Neural cell (in vitro differentiated cells): ENCODE measurements around the gene GREM1. TPM values are rescaled to one million over a fixed set of nuclear protein-coding genes. Genes with fewer than 3 reads are reported as not detected.

ENCODE experiments used
- H2AFZ ChIP-seq: fragments of 200-600, 300-800 bp; sonication (generic), shearing (Covaris generic); 2 replicates; pipeline ENCODE4 v1.6.0; 2014; ENCODE audit warnings: low read depth, mild to moderate bottlenecking, antibody characterized with exemption, low read length, moderate library complexity
- H3F3A ChIP-seq: fragments of 200-600 bp; shearing (Covaris generic); 2 replicates; pipeline ENCODE4 v1.6.1; 2016; ENCODE audit warnings: mild to moderate bottlenecking, moderate library complexity, mixed read lengths, antibody characterized with exemption, low read length; ENCODE audit not compliant: insufficient read depth, poor library complexity, severe bottlenecking
- H3K27ac ChIP-seq: fragments of 200-600, 300-800 bp; sonication (generic), shearing (Covaris generic); 2 replicates; pipeline ENCODE4 v1.5.1; 2014; ENCODE audit warnings: mild to moderate bottlenecking, low read length, moderate library complexity
- H3K27me3 ChIP-seq: fragments of 300-800, 200-600 bp; sonication (generic), shearing (Covaris generic); 2 replicates; pipeline ENCODE4 v1.6.0; 2014; ENCODE audit warnings: mild to moderate bottlenecking, low read depth, low read length, moderate library complexity; ENCODE audit not compliant: insufficient read depth
- H3K36me3 ChIP-seq: fragments of 300-800, 200-600 bp; sonication (generic), shearing (Covaris generic); 2 replicates; pipeline ENCODE4 v1.5.1; 2014; ENCODE audit warnings: mild to moderate bottlenecking, antibody characterized with exemption, low read length, moderate library complexity; ENCODE audit not compliant: insufficient read depth
- H3K4me2 ChIP-seq: fragments of 300-800, 200-600 bp; sonication (generic), shearing (Covaris generic); 2 replicates; pipeline ENCODE4 v1.6.0; 2014; ENCODE audit warnings: mild to moderate bottlenecking, low read length
- H3K4me3 ChIP-seq: fragments of 300-800, 200-600 bp; sonication (generic), shearing (Covaris generic); 2 replicates; pipeline ENCODE4 v1.5.1; 2014; ENCODE audit warnings: mild to moderate bottlenecking, low read length, moderate library complexity
- H3K79me2 ChIP-seq: fragments of 200-600 bp; shearing (Covaris generic); replicated peaks from 2 replicates; pipeline ENCODE4 v1.6.0; 2014; ENCODE audit warnings: mild to moderate bottlenecking, low read length, moderate library complexity; ENCODE audit not compliant: insufficient read depth
- H3K9ac ChIP-seq: fragments of 300-800, 200-600 bp; sonication (generic), shearing (Covaris generic); 2 replicates; pipeline ENCODE4 v1.6.1; 2016; ENCODE audit warnings: mild to moderate bottlenecking, low read length, mixed read lengths
- H3K9me2 ChIP-seq: fragments of 200-600 bp; shearing (Covaris generic); 2 replicates; pipeline ENCODE4 v1.6.1; 2016; ENCODE audit warnings: mild to moderate bottlenecking, low read length, mixed read lengths; ENCODE audit not compliant: insufficient read depth
- H3K9me3 ChIP-seq: fragments of 200-600, 300-800 bp; sonication (generic), shearing (Covaris generic); 2 replicates; pipeline ENCODE4 v1.6.1; 2016; ENCODE audit warnings: mild to moderate bottlenecking, mixed run types, low read length, moderate library complexity, mixed read lengths
- H4K20me1 ChIP-seq: fragments of 200-600 bp; shearing (Covaris generic); 2 replicates; pipeline ENCODE4 v1.6.1; 2016; ENCODE audit warnings: mild to moderate bottlenecking, mixed run types; ENCODE audit not compliant: insufficient read depth
- CTCF ChIP-seq: fragments of 450-650 bp; IDR thresholded peaks from 2 replicates; pipeline ENCODE4 v1.5.1; 2014; ENCODE audit warnings: antibody characterized with exemption, mild to moderate bottlenecking, moderate library complexity; ENCODE audit not compliant: poor library complexity, severe bottlenecking
- EP300 ChIP-seq: fragments of 450-650 bp; conservative IDR thresholded peaks from 2 replicates; pipeline ENCODE4 v1.6.1; 2014; ENCODE audit warnings: antibody characterized with exemption, mild to moderate bottlenecking, moderate library complexity; ENCODE audit not compliant: poor library complexity, severe bottlenecking
- EZH2 ChIP-seq: fragments of 200-600, 300-800 bp; shearing (Covaris generic), sonication (generic); IDR thresholded peaks from 2 replicates; pipeline ENCODE4 v1.6.1; 2014; ENCODE audit warnings: antibody characterized with exemption, low read length, borderline replicate concordance, mild to moderate bottlenecking; ENCODE audit not compliant: insufficient read depth, poor library complexity, severe bottlenecking
- MXI1 ChIP-seq: fragments of 450-650 bp; conservative IDR thresholded peaks from 2 replicates; pipeline ENCODE4 v1.6.1; 2014; ENCODE audit warnings: antibody characterized with exemption, mild to moderate bottlenecking; ENCODE audit not compliant: poor library complexity, severe bottlenecking
- POLR2AphosphoS5 ChIP-seq: IDR thresholded peaks from 2 replicates; pipeline ENCODE4 v1.6.1; 2012
- RAD21 ChIP-seq: fragments of 450-650 bp; conservative IDR thresholded peaks from 2 replicates; pipeline ENCODE4 v1.6.1; 2014; ENCODE audit warnings: antibody characterized with exemption, mild to moderate bottlenecking, moderate library complexity
- REST ChIP-seq: IDR thresholded peaks from 2 replicates; pipeline ENCODE4 v1.6.1; 2012; ENCODE audit warnings: borderline replicate concordance
- SMC3 ChIP-seq: fragments of 450-650 bp; conservative IDR thresholded peaks from 2 replicates; pipeline ENCODE4 v1.6.1; 2014; ENCODE audit warnings: antibody characterized with exemption, mild to moderate bottlenecking, moderate library complexity; ENCODE audit not compliant: poor library complexity
- TAF1 ChIP-seq: IDR thresholded peaks from 2 replicates; pipeline ENCODE4 v1.6.1; 2012; ENCODE audit warnings: low read depth
- polyA plus RNA-seq: library from polyadenylated mRNA; depleted of rRNA; stranded (reverse); fragments of >200 nt; gene quantifications from 2 replicates; pipeline ENCODE4 v1.2.3, GENCODE V29; 2014

GREM1 gene
- polyA plus RNA-seq, 1 donor from 2014 or later: 0.16 TPM

GRCh38 chr15:32775103-32775502, 57.3 kb downstream of the GREM1 start:
- H3K4me2 ChIP-seq: no peak overlapping the region
- H2AFZ ChIP-seq: no peak overlapping the region
- H3K9me2 ChIP-seq: no peaks in the 10 kb centered on the region

GRCh38 chr15:32778391-32779176, 60.8 kb downstream of the GREM1 start:
- no peak overlapping the region for H3K27ac ChIP-seq
- H3K9me2 ChIP-seq: no peaks in the 10 kb centered on the region
- H4K20me1 ChIP-seq: no peaks in the 10 kb centered on the region
- H3K79me2 ChIP-seq: no peaks in the 10 kb centered on the region
- no peak overlapping the region for H3K9ac ChIP-seq
- H2AFZ ChIP-seq: no peak overlapping the region
- H3K4me3 ChIP-seq: no peak overlapping the region
- no peaks in the 10 kb centered on the region for H3F3A ChIP-seq
- H3K9me3 ChIP-seq: peaks cover 12% of the 10 kb centered on the region
- no peaks in the 10 kb centered on the region for H3K27me3 ChIP-seq
- no peak overlapping the region for H3K4me2 ChIP-seq
- H3K36me3 ChIP-seq: no peaks in the 10 kb centered on the region
- TF ChIP-seq POLR2AphosphoS5 (no peak), EZH2 (no peak), RAD21 (no peak), REST (no peak), EP300 (no peak), MXI1 (no peak), TAF1 (no peak)

More at GRCh38 chr15:32775103-32775502, 57.3 kb downstream of the GREM1 start:
- peaks cover 12% of the 10 kb centered on the region for H3K9me3 ChIP-seq
- no peak for TF ChIP-seq SMC3
- TF ChIP-seq CTCF: no peak
- no peak for TF ChIP-seq EZH2
- no peak for TF ChIP-seq MXI1
- no peak for TF ChIP-seq POLR2AphosphoS5
- TF ChIP-seq RAD21: no peak
- TF ChIP-seq REST: no peak
- TF ChIP-seq EP300: no peak
- no peak for TF ChIP-seq TAF1
- H3F3A ChIP-seq: no peaks in the 10 kb centered on the region
- H3K9ac ChIP-seq: no peak overlapping the region
- H3K4me3 ChIP-seq: no peak overlapping the region
- H4K20me1 ChIP-seq: no peaks in the 10 kb centered on the region
- no peaks in the 10 kb centered on the region for H3K27me3 ChIP-seq
- no peaks in the 10 kb centered on the region for H3K36me3 ChIP-seq
- no peak overlapping the region for H3K27ac ChIP-seq
- no peaks in the 10 kb centered on the region for H3K79me2 ChIP-seq
